H9 (cell line): ENCODE data around the gene TBC1D1. TPM values are rescaled to one million over a fixed set of nuclear protein-coding genes. Genes with fewer than 3 reads are reported as not detected.

Experiments
- DNase-seq: peaks from one replicate; pipeline ENCODE4 v3.0.0-alpha.2; 2017
- H2AFZ ChIP-seq: one replicate; pipeline ENCODE4 v1.6.1; 2013; ENCODE audit warnings: mild to moderate bottlenecking, low read length, control low read depth, moderate library complexity
- H2AK5ac ChIP-seq: 2 replicates; pipeline ENCODE4 v1.6.1; 2013; ENCODE audit warnings: low read length, control low read depth, mixed read lengths; ENCODE audit not compliant: insufficient read length
- H2BK120ac ChIP-seq: one replicate; pipeline ENCODE4 v1.6.1; 2013; ENCODE audit warnings: low read depth, mild to moderate bottlenecking, low read length, control low read depth, inconsistent platforms; ENCODE audit not compliant: poor library complexity, severe bottlenecking
- H2BK12ac ChIP-seq: 2 replicates; pipeline ENCODE4 v1.6.1; 2013; ENCODE audit warnings: low read length, control low read depth, mixed read lengths, low read depth; ENCODE audit not compliant: insufficient read length
- H2BK15ac ChIP-seq: 2 replicates; pipeline ENCODE4 v1.6.1; 2013; ENCODE audit warnings: low read depth, low read length, control low read depth
- H2BK20ac ChIP-seq: one replicate; pipeline ENCODE4 v1.6.1; 2013; ENCODE audit warnings: low read depth, mild to moderate bottlenecking, low read length, control low read depth, inconsistent platforms; ENCODE audit not compliant: poor library complexity, severe bottlenecking
- H2BK5ac ChIP-seq: 2 replicates; pipeline ENCODE4 v1.6.1; 2013; ENCODE audit warnings: low read length, control low read depth, mixed read lengths; ENCODE audit not compliant: insufficient read length
- H3K14ac ChIP-seq: 2 replicates; pipeline ENCODE4 v1.6.1; 2013; ENCODE audit warnings: low read length, control low read depth; ENCODE audit not compliant: insufficient read depth
- H3K18ac ChIP-seq: 2 replicates; pipeline ENCODE4 v1.6.1; 2013; ENCODE audit warnings: low read depth, mild to moderate bottlenecking, mixed read lengths, low read length, control low read depth; ENCODE audit not compliant: insufficient read length
- H3K23ac ChIP-seq: 2 replicates; pipeline ENCODE4 v1.6.1; 2013; ENCODE audit warnings: low read length, control low read depth, mixed read lengths, low read depth; ENCODE audit not compliant: insufficient read length
- H3K23me2 ChIP-seq: 2 replicates; pipeline ENCODE4 v1.6.1; 2013; ENCODE audit warnings: low read depth, mild to moderate bottlenecking, mixed read lengths, low read length, control low read depth; ENCODE audit not compliant: insufficient read length, poor library complexity, severe bottlenecking
- H3K27ac ChIP-seq: 2 replicates; pipeline ENCODE4 v1.5.1; 2013; ENCODE audit warnings: low read length, control low read depth, mixed read lengths, low read depth; ENCODE audit not compliant: insufficient read length
- H3K27me3 ChIP-seq: 2 replicates; pipeline ENCODE4 v1.6.1; 2013; ENCODE audit warnings: low read length, control low read depth, inconsistent platforms; ENCODE audit not compliant: insufficient read depth
- H3K4ac ChIP-seq: 2 replicates; pipeline ENCODE4 v1.6.1; 2013; ENCODE audit warnings: low read depth, mild to moderate bottlenecking, control low read depth, inconsistent platforms, low read length, moderate library complexity
- H3K4me1 ChIP-seq: 2 replicates; pipeline ENCODE4 v1.6.1; 2013; ENCODE audit warnings: low read length, control low read depth, inconsistent platforms; ENCODE audit not compliant: insufficient read depth
- H3K4me2 ChIP-seq: 2 replicates; pipeline ENCODE4 v1.6.1; 2013; ENCODE audit warnings: low read length, control low read depth, mixed read lengths; ENCODE audit not compliant: insufficient read length, insufficient read depth
- H3K56ac ChIP-seq: 2 replicates; pipeline ENCODE4 v1.6.1; 2013; ENCODE audit warnings: low read depth, mild to moderate bottlenecking, mixed read lengths, low read length, control low read depth; ENCODE audit not compliant: insufficient read length
- H3K79me1 ChIP-seq: 2 replicates; pipeline ENCODE4 v1.6.1; 2013; ENCODE audit warnings: low read depth, mild to moderate bottlenecking, moderate library complexity, low read length, control low read depth, inconsistent platforms; ENCODE audit not compliant: insufficient read depth, poor library complexity, severe bottlenecking
- H3K79me2 ChIP-seq: 2 replicates; pipeline ENCODE4 v1.6.1; 2013; ENCODE audit warnings: low read length, control low read depth, inconsistent platforms; ENCODE audit not compliant: insufficient read depth
- H3K9ac ChIP-seq: 2 replicates; pipeline ENCODE4 v1.6.1; 2013; ENCODE audit warnings: low read length, control low read depth, mixed read lengths; ENCODE audit not compliant: insufficient read length; ENCODE audit errors: extremely low read depth
- H3K9me3 ChIP-seq: one replicate; pipeline ENCODE4 v1.6.1; 2013; ENCODE audit warnings: low read depth, low read length, inconsistent platforms; ENCODE audit not compliant: control insufficient read depth
- H3T11ph ChIP-seq: one replicate; pipeline ENCODE4 v1.6.1; 2013; ENCODE audit warnings: mild to moderate bottlenecking, low read length, control low read depth, inconsistent platforms
- H4K20me1 ChIP-seq: one replicate; pipeline ENCODE4 v1.6.1; 2013; ENCODE audit not compliant: control insufficient read depth, insufficient read length, insufficient read depth
- H4K5ac ChIP-seq: 2 replicates; pipeline ENCODE4 v1.6.1; 2013; ENCODE audit warnings: low read depth, mild to moderate bottlenecking, mixed read lengths, low read length, control low read depth; ENCODE audit not compliant: insufficient read length
- H4K8ac ChIP-seq: replicated peaks from 2 replicates; pipeline ENCODE4 v1.6.1; 2013; ENCODE audit warnings: low read length, control low read depth, mixed read lengths, low read depth; ENCODE audit not compliant: insufficient read length
- H4K91ac ChIP-seq: 2 replicates; pipeline ENCODE4 v1.6.1; 2013; ENCODE audit warnings: low read depth, mild to moderate bottlenecking, moderate library complexity, mixed read lengths, low read length, control low read depth; ENCODE audit not compliant: insufficient read length
- H3K27ac Mint-ChIP-seq, 3 experiments: 2 replicates in 2 of 3; 3 replicates in 1 of 3; pipeline ENCODE4 v1.8.0; 2020 to 2021; ENCODE audit warnings: mixed read lengths in 3 of 3, mild to moderate bottlenecking in 1 of 3, moderate library complexity in 1 of 3
- H3K27me3 Mint-ChIP-seq: 2 replicates; pipeline ENCODE4 v1.8.0; 2021; ENCODE audit warnings: low read depth, mild to moderate bottlenecking, moderate library complexity, mixed read lengths
- H3K36me3 Mint-ChIP-seq, 3 experiments: 2 replicates in 2 of 3; 3 replicates in 1 of 3; pipeline ENCODE4 v1.8.0; 2020 to 2021; ENCODE audit warnings: low read depth in 3 of 3, mixed read lengths in 3 of 3; ENCODE audit not compliant: insufficient read depth in 1 of 3
- H3K4me1 Mint-ChIP-seq, 2 experiments: 2 replicates each; pipeline ENCODE4 v1.8.0; 2020; ENCODE audit warnings: mixed read lengths in 2 of 2
- H3K4me3 Mint-ChIP-seq, 2 experiments: 2 replicates in 1 of 2; 3 replicates in 1 of 2; pipeline ENCODE4 v1.8.0; 2020 to 2021; ENCODE audit warnings: mild to moderate bottlenecking in 2 of 2, mixed read lengths in 2 of 2, moderate library complexity in 1 of 2
- H3K9me3 Mint-ChIP-seq, 2 experiments: 2 replicates in 1 of 2; 3 replicates in 1 of 2; pipeline ENCODE4 v1.8.0; 2020; ENCODE audit warnings: mild to moderate bottlenecking in 2 of 2, mixed read lengths in 2 of 2, moderate library complexity in 1 of 2
- WGBS: extraction: QIAGEN DNeasy Blood & Tissue Kit; methylation state at CpG from one replicate; pipeline ENCODE4 v1.1.7; 2013; ENCODE audit warnings: missing lambda C conversion rate, low lambda C conversion rate, mixed read lengths; ENCODE audit not compliant: insufficient read length; ENCODE audit errors: extremely low coverage; 5-methylcytosine and 5-hydroxymethylcytosine counted together
- total RNA-seq: library from RNA; stranded (reverse); gene quantifications from 2 replicates; pipeline ENCODE4 v1.2.1, GENCODE V29; 2021
- TF ChIP-seq, protein P1 (sequence below): fragments of 200-600 bp; sonication (generic); conservative IDR thresholded peaks from 3 replicates; pipeline ENCODE4 v1.8.0; 2021; ENCODE audit warnings: antibody characterized with exemption, mild to moderate bottlenecking

The TBC1D1 gene
- total RNA-seq, 1 experiment from 2014 or later = 109 TPM

DNA sequence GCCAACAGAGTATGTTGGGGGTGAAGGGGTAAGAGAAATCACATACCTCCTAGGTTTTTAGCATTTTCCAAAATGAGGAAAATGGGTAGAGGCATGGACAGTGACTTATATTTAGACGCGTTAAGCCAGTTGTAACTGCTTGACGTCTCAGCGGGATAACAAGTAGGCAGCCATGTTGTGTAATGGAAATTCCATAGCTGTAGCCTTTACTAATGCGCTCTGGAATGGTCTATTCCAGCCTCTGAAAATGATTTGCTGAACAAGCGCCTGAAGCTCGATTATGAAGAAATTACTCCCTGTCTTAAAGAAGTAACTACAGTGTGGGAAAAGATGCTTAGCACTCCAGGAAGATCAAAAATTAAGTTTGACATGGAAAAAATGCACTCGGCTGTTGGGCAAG lies 204.8 kb downstream of the TBC1D1 start:
- no CpG with 5 or more reads among the region's 8 CpGs for WGBS

More for the DNA sequence above, 204.8 kb downstream of the TBC1D1 start:
- peaks cover 5% of the 10 kb centered on the region in 2 experiments for H3K4me1 Mint-ChIP-seq
- H2BK5ac ChIP-seq = no peak overlapping the region
- H2BK12ac ChIP-seq = no peak overlapping the region
- no peak overlapping the region for H2BK120ac ChIP-seq
- no peak overlapping the region for H4K91ac ChIP-seq
- H3K9ac ChIP-seq = no peak overlapping the region
- H4K5ac ChIP-seq = no peak overlapping the region
- peaks cover 7 to 35% (median 31%) of the 10 kb centered on the region in 3 experiments; a peak in 6 of 7 replicates for H3K36me3 Mint-ChIP-seq
- H3K23ac ChIP-seq = no peak overlapping the region
- no peak overlapping the region for H2BK15ac ChIP-seq
- no peaks in the 10 kb centered on the region for H3K9me3 ChIP-seq
- no peaks in the 10 kb centered on the region for H3K27me3 Mint-ChIP-seq
- no peaks in the 10 kb centered on the region for H3K9me3 Mint-ChIP-seq
- TF ChIP-seq, protein P1, sequence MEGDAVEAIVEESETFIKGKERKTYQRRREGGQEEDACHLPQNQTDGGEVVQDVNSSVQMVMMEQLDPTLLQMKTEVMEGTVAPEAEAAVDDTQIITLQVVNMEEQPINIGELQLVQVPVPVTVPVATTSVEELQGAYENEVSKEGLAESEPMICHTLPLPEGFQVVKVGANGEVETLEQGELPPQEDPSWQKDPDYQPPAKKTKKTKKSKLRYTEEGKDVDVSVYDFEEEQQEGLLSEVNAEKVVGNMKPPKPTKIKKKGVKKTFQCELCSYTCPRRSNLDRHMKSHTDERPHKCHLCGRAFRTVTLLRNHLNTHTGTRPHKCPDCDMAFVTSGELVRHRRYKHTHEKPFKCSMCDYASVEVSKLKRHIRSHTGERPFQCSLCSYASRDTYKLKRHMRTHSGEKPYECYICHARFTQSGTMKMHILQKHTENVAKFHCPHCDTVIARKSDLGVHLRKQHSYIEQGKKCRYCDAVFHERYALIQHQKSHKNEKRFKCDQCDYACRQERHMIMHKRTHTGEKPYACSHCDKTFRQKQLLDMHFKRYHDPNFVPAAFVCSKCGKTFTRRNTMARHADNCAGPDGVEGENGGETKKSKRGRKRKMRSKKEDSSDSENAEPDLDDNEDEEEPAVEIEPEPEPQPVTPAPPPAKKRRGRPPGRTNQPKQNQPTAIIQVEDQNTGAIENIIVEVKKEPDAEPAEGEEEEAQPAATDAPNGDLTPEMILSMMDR = no peak
- peak overlapping the region in 1 of 3 experiments; percentile 8; a peak in 1 of 7 replicates for H3K27ac Mint-ChIP-seq
- no peaks in the 10 kb centered on the region for H3K27me3 ChIP-seq
- no peak for DNase-seq
- peaks cover 3% of the 10 kb centered on the region; the same call in 1 of the 2 replicates for H3K4me1 ChIP-seq
- H3K14ac ChIP-seq = no peak overlapping the region
- no peaks in the 10 kb centered on the region for H3K79me2 ChIP-seq
- no peaks in the 10 kb centered on the region for H3K79me1 ChIP-seq
- H3K4me3 Mint-ChIP-seq = no peak overlapping the region
- H3T11ph ChIP-seq = no peak overlapping the region
- no peak overlapping the region for H3K56ac ChIP-seq
- H2AFZ ChIP-seq = no peak overlapping the region
- H2BK20ac ChIP-seq = no peak overlapping the region
- H3K18ac ChIP-seq = no peak overlapping the region
- no peak overlapping the region for H3K27ac ChIP-seq
- no peaks in the 10 kb centered on the region for H4K20me1 ChIP-seq
- no peak overlapping the region for H2AK5ac ChIP-seq
- H3K23me2 ChIP-seq = no peaks in the 10 kb centered on the region
- no peak overlapping the region for H4K8ac ChIP-seq
- H3K4ac ChIP-seq = no peak overlapping the region
- no peak overlapping the region for H3K4me2 ChIP-seq
